Measurements from ENCODE around the gene SLC32A1.

GRCh38 chr20:38735172-38735571 lies 10.9 kb downstream of the SLC32A1 start:
- TF ChIP-seq, protein P1, sequence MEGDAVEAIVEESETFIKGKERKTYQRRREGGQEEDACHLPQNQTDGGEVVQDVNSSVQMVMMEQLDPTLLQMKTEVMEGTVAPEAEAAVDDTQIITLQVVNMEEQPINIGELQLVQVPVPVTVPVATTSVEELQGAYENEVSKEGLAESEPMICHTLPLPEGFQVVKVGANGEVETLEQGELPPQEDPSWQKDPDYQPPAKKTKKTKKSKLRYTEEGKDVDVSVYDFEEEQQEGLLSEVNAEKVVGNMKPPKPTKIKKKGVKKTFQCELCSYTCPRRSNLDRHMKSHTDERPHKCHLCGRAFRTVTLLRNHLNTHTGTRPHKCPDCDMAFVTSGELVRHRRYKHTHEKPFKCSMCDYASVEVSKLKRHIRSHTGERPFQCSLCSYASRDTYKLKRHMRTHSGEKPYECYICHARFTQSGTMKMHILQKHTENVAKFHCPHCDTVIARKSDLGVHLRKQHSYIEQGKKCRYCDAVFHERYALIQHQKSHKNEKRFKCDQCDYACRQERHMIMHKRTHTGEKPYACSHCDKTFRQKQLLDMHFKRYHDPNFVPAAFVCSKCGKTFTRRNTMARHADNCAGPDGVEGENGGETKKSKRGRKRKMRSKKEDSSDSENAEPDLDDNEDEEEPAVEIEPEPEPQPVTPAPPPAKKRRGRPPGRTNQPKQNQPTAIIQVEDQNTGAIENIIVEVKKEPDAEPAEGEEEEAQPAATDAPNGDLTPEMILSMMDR (IDR thresholded peaks at IDR 0.05; ENCODE audit: low read depth, low read length) = no peak
- TF ChIP-seq POLR2A (IDR thresholded peaks at IDR 0.05; ENCODE audit: extremely low read depth, insufficient read length) = no peak

Measured in NB4 (cell line).